ENCODE results near the gene VGLL3.

Gene VGLL3

DNA sequence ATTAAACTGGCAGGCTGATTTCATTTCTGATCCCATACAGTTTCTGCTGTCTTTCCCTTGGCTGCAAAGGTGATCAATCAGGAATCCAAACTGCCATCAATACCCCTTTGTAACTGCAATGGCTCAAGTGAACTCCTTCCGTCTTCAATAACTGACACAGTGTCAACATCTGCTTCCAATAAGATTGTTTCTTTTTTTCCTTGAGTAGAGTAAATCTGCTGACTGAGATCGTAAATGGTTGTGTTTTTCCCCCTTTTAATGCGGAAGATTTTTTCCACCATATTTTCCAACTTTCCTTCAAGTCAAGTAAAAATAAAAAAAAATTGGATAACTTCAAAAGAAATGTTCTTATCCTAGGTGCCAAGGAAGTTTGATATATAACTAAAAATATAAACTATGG, 48.7 kb downstream of the VGLL3 start:
- DNase-seq: no peak

GRCh38 chr3:86938416-86939105, 52.4 kb downstream of the VGLL3 start:
- no peak for DNase-seq

- peak; percentile 52 for DNase-seq
Observed at GRCh38 chr3:86937306-86937791, 53.6 kb downstream of the VGLL3 start.

GRCh38 chr3:86934851-86935250, 56.1 kb downstream of the VGLL3 start:
- no peak for DNase-seq

GRCh38 chr3:86930831-86931230, 60.1 kb downstream of the VGLL3 start:
- no peak for DNase-seq

GRCh38 chr3:86930181-86930580, 60.8 kb downstream of the VGLL3 start:
- DNase-seq: no peak

- no peak for DNase-seq
Observed at GRCh38 chr3:86929046-86929445, 61.9 kb downstream of the VGLL3 start.

GRCh38 chr3:86923071-86923491, 67.9 kb downstream of the VGLL3 start:
- peak; percentile 59 for DNase-seq

DNA sequence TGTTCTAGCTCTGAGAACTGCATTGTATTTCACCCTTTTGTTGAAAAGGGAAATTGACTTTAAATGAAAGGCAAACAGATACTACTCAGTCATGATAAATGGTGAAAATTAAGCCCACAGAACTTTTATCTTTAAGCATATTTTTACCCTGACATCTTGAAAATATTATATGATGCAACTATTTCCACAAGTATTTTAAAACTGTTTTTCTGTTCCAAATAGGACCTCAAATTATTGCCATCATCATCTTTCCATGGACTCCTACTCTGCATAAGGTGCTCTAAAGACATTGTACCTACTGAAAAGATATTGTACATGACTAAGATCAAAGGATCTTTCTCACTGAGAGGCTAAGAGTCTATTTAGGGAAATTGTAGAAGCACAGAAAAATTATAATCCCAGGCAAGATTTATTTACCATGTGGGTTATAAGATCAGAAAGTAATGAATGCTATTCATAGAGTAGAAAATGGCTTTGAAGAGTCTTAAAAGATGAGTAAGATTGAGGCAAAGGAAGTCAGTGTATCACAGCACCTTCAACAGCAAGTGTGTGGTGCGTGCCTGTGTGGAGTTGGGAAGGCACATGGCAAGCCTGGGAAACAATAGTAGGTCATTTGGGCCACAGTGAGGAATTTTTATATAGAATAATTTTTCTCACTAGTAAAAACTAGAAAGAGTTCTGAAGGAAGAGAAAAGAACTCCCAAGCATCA, 68.8 kb downstream of the VGLL3 start:
- no peak for DNase-seq

DNA sequence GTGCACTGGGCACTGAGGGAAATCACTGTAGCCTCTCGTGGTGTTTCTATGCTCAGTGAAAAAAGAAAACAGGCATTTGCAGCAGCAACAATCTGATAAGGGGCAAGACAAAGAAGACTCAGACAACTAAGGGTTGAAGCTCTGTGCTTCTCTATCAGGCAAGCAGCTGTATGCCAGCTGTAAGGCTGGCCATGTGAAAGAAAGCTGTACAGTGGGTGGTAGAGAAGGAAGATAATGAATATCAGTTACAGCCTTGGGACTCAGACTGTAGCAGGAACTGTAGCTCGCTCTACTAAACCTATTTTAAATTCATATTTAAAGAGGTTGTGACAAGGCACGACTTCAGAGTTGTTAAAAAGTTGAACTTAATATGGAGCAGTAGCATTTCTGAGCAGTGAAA, 76.3 kb downstream of the VGLL3 start:
- peak; percentile 39 for DNase-seq

DNA sequence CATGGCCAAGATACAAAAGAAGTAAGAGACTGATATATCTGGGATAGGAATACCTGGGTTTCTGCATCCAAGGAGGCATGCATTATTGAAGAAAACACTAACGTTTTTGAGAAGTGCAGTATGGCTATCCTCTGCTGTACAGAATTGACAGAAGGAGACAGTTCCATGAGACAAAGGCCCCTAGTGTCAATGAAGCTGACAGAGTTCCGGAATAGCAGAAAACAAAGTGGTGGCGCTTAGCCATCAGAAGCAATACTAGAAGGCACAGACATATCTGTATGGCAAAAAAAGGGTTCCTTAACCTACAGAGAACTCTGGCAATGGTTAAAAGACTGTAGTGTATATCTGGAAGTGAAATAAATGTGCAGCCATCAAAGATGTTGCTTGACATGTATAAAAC, 77.8 kb downstream of the VGLL3 start:
- DNase-seq: no peak

GRCh38 chr3:86895202-86895601, 95.7 kb downstream of the VGLL3 start:
- DNase-seq: no peak

DNA sequence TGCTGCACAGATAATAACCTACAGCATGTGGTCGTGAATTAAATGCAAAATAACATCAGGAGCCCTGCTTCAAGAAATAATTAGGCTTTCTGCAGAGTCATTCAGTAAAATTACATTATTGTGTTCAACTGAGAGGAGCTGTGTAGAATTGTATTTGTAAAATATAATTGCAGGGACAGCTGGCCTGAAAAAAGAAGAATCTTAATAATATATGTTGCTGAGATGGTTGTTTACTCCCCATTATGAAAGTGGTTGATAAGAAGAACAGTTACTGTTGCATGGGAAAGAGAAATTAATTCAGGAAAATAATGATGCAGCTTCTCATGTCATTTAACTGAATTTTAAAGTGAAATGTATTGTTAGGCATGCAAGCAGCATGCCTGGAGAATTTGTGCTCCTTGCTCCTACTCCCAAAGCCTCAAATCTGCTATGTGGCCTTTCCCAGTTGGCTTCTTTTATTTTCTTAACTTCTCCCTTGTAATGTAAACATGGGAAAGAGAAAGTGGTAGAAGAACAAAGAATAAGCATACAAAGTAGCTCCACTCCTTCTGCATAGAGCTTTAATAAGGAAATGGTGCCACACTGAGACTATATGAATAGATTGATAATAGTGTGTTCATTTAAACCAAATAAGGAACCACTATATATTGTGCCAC, 100.1 kb downstream of the VGLL3 start:
- no peak for DNase-seq
